NCI-H2029 treated with DMSO at 0.1 percent for 48 hours (cell line): ENCODE results near the gene CABP2.
"Not testable (repeated sequence)": the region's sequence is repeated elsewhere in the genome, so short reads cannot be mapped to it uniquely, and the experiment has no call there.

Experiments used
- DNase-seq: peaks from one replicate; lab custom pipeline; 2025; lab: John Stamatoyannopoulos, UW

Gene CABP2

DNA sequence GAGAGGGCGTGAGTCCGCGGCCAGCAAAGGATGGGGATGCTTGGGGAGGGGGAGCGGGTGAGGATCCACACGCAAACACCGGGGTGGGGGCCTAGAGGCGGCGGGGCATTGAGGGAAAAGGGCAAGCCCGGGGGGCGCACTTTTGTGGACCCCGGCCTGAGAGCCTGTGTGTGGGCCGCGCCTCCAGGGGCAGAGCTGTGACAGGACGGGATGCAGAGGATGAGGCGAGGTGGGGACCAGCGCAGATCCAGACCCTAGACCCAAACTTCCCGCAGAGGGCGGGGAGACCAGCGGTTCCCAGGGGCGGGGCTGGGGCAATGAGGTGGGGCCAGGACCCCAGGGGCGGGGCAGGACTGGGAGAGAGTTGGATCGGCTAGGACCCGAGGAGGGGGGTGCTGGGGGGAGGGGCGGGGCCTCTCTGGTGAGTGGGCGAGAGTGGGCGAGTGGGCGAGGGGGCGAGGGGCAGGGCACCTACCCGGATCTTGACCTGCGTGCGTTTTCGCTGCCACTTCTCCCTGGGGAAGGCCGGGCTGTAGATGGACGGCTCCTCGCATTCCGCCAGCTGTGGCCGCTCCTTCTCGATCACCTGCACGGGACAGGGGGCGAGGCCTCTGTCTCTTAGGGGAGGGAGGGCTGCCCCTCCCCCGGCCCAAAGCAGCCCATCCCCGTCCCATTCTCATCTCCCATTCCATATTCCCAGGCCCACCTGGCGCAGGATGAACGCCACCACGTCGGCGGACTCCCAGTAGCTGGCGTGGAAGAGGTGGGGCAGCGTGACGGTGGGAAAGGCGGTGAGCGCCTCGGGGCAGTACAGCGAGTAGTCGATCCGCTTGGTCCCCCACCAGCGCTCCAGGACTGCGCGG, 28.6 kb downstream of the CABP2 start:
- no peak for DNase-seq

DNA sequence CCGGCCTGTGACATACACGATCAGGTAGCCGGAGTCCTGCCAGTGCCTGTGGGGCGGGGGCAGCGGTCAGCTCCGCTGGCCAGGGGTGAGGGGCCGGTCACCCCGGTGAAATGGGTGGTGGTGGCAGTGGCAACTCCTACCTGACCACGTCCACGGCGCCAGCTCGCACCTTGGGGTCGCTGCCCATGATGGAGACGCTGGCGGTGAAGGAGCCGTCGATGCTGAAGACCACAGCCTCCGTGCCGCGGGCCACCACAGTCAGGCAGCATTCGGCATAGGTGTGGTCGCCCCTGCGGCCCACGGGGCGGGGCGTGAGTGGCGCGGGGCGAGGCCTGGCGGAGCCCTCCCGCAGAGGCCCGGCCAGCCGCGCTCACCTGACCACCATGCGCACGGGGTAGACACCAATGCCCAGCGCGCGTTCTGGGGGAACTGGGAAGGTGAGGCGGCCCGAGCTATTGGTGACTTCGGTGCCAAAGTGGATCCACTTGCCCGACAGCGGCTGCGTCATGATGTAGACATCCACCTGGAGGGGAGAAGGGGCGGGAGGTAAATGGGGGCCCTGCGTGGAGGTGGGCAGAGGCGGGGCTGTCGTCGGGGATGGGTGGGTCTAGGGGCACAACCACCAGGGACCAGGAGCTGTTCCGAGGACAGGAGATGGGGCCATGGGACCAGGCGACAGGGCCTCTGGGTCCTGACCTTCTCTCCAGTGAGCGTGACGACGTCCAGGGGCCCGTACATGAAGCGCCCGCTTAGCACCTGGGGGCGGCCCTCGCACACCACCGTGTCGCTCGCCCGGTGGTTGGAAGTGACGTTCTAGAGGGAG, 29.5 kb downstream of the CABP2 start:
- DNase-seq = no peak

DNA sequence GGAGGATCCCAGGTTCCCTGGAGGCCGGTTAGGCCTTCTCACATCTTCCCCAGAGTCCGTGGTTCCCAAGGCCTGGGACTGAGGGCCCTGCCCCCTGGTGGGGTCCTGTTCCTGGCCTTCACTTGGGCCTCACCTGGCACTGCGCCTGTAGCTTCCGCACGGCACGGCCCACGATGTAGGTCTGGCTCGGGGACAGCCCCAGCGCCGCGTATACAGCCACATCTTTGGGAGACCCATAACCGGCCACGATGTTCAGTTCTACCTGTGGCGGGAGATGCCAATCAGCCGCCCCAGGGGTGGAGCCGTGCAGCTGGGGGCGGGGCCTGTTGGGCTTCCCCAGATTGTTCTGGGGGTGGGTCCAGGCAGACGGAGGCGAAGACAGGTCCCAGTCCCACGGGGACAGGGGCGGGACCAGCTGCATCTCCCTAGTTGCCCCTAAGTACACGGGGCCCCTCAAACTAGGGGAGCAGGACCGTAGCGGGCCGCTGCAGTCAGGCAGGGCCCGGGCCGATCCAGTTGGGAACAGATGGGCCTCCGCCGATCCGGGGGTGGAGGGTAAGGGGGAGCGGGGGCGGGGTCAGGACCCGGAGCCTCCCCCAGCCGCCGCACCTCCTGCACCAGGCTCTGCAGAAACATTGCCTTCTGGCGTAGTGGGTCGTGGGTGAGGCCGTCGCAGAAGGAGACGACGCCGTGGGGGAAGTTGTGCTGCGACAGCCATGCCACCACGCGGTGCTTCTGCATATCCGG, 30.3 kb downstream of the CABP2 start:
- DNase-seq = no peak

DNA sequence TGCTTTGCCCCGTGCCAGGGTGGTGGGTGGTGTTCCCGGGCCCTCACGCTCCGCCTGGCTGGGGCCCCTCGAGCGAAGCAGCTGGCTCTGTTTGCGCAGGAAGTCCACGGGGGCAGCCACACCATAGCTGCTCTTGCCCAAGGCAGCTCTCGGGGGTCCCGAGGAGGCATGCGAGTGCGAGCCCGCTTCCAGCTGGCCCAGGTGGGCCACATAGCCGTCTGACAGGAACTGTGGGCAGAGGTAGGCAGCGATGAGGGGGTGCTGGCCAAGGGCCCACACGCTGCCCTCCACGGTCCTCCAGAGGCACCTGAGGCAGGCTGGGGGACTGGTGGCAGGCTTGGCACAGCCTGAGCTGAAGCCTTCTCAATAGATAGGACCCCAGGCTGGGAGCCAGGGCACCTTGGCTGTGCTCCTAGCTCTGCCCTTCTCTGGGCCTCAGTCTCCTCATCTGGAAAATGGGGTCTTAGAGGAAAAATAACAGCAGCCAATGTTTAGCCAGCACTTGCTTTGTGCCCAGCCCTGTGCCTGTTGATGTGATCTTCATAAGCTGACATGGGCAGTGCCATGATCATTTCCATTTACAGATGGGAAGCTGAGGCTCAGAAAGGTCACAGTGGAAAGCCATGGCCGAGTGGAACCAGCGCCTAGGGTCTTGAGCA, 31.0 kb downstream of the CABP2 start:
- no peak for DNase-seq

DNA sequence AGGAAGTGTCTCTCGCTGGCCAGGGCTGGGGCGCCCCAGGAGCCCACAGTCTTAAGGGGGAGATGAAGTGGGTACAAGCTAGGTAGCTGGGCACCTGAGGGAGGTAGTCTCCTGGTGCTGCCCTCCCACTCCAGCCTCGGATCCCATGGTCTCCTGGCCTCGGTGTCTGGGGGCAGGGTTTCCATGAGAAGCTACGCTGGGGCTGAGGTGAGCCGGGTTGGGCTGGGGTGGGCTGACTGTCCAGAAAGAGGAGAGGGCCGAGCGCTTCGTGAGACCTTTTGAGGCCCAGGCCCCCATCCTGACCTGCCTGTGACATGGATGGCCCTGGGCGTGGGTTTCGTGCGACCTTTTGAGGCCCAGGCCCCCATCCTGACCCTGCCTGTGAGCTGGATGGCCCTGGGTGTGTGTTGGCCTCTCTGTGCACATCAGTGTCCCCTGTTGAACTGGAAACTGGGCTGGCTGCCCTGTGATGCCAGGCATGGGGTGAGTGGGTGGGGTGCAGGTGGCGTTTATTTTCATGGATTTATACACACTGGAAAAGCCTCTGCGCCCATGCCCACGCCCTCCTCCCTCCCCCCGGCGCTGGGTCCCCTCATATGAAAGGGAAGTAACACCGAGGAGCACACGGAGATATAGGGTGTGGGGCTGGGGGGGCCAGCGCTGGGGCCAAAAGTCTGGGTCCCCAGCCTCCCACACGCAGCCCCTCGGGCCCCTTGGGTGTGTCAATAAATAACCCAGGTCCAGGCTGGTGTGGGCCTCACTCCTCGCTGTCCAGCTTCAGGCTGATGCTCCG, 31.8 kb downstream of the CABP2 start:
- no peak for DNase-seq

DNA sequence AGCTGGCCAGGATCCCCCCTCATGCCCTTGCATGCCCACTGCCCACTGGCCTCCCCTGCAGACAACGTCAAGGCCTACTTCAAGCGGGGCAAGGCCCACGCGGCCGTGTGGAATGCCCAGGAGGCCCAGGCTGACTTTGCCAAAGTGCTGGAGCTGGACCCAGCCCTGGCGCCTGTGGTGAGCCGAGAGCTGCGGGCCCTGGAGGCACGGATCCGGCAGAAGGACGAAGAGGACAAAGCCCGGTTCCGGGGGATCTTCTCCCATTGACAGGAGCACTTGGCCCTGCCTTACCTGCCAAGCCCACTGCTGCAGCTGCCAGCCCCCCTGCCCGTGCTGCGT, 32.5 kb downstream of the CABP2 start:
- no peak for DNase-seq

DNA sequence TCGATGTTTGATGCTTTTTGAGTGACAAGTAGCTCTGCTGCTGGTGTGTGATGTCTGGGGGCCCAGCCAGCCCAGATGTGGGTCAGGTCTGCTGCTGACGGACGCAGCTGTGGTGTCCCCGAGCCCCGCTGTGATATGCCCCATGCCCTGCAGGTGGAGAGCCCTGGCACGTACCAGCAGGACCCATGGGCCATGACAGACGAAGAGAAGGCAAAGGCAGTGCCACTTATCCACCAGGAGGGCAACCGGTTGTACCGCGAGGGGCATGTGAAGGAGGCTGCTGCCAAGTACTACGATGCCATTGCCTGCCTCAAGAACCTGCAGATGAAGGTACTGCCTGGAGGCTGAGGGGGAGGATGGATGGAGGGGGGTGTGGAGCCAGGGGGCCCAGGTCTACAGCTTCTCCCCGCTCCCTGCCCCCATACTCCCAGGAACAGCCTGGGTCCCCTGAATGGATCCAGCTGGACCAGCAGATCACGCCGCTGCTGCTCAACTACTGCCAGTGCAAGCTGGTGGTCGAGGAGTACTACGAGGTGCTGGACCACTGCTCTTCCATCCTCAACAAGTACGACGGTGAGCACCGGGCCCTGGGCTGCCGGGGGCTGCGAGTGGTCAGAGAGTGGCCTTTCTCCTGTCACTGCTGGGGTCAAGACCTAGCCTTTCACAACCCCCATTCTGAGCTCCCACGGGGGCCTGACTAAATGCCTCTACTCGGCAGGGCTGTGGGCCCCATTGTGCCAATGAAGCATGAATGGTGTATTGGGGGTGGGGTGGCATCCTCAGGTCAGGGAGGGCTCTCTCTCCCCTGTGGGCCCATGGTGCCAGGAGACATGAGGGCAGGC, 33.1 kb downstream of the CABP2 start:
- DNase-seq = no peak

DNA sequence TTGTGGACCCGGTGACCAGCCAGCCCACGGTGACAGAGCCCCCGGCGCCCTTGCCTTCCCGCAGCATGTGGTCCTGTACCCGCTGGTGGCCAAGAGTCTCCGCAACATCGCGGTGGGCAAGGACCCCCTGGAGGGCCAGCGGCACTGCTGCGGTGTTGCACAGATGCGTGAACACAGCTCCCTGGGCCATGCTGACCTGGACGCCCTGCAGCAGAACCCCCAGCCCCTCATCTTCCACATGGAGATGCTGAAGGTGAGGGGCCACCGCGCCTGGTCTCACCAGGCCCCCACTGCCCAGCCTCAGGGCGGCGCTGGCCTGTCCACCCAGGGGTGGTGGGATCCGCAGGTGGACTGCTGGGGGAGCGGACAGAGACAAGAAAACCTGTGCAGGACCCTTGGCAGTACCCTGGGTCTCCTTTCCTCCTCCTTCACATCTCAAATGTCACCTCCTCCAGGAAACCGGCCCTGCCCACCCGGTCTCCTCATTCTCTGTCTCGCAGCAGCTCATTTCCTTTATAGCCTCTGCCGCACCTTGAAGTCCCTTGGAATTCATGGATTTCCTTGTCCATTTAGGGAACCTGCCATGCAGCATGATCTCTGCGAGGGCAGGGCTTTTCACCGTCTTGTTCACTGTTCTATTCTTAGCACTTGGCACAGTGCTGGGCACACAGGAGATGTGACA, 33.9 kb downstream of the CABP2 start:
- DNase-seq = no peak

DNA sequence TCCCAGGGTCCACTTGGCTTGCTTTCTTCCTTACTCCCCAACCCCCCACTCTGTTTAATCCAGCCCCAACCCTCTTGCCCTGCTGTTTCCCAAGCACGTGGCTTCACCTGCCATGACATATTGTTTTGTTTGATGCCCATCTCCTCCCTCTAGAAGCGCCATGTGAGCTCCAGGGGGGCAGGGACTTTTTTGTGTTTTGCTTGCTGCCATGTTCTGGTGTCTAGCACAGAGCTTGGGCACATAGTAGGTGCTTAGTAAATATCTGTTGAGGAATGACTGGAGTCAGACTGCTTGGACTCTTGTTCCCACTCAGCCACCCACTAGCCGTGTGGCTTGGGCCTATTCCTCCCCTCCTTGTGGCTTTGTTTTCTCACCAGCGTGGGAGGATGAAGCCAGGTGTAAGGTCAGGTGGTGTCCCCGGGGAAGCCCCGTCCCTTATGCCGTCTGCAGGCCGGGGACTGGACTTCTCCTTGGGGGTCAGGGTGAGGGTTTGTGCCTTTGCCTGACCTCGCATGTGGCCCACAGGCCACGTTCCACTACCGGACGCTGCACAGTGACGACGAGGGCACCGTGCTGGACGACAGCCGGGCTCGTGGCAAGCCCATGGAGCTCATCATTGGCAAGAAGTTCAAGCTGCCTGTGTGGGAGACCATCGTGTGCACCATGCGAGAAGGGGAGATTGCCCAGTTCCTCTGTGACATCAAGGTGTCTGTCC, 36.6 kb downstream of the CABP2 start:
- no peak for DNase-seq

DNA sequence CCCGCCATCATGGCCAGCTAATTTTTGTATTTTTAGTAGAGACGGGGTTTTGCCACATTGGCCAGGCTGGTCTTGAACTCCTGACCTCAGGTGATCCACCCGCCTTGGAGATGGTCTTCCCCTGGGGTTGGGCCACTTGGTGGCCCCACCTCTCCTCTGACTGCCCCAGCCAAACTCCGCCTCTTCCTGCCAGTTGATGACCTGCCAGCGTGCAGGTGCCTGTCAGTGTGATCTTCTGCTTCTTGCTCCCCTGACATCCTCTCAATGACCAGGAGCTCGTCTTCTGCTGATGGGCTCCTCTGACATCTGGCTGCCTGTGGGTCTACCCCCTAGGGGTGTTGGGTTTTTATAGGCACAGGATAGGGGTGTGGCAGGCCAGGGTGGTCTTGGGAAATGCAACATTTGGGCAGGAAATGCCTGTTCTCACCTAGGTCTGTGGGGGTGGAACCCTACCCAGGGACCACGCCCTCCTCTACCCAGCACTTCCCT, 37.3 kb downstream of the CABP2 start:
- not testable (repeated sequence) for DNase-seq

DNA sequence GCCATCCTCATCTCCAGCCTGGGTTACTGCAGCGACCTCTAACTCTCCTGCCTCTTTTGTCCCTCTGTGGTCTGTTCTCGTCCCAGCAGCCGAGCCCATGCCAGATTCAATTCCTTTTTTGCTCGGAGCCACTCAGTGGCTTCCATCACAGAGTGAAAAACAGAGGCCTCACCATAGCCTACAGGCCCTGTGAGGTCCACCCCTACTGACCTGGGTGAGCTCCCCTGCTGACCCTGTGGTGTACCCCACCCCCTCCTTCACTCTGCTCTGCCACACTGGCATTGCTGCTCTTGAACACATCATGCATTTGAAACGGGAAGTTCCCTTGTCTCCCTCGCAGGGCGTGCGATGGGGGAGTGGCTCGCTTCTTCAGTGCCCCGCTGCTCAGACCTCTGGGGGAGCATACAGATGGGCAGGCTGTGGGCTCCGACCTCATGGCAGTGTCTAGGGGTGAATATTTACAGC, 38.4 kb downstream of the CABP2 start:
- no peak for DNase-seq

DNA sequence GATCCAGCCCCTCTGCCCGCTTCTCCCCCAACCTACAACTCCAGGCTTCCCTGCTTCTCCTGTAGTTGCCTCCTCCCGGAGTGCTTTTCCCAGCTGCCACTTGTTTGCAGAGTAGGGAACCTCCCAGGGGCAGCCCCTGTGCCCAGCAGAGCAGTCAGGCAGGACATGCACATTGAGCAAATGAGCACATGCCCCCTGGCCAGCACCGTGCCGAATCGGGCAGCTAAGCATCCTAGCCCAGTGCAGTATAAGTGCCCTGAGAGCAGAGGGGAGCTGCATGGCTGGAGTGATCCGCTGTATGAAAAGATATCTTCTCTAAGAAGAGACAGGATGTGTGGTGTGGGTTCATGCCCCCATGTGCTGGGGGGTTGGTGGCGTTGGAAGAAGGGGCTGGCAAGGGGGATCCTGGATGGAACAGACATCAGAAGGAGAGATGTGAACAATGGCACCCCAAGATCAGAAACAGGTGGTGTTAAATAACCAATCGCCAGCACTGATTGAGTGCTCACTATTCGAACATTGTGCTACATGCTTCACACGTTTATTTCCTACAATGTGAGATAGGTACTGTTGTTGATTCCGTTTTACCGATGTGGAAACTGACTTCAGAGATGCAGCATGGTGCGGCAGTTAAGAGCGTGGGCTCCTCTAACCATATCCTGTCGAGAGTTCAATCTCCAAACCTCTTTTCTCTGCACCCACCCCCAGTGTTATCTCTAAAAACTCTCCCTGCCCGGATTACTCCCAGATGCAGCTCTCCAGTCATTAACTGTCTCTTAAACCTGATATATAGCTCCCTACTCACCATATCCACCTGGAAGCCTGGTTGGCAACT, 39.2 kb downstream of the CABP2 start:
- DNase-seq = no peak

DNA sequence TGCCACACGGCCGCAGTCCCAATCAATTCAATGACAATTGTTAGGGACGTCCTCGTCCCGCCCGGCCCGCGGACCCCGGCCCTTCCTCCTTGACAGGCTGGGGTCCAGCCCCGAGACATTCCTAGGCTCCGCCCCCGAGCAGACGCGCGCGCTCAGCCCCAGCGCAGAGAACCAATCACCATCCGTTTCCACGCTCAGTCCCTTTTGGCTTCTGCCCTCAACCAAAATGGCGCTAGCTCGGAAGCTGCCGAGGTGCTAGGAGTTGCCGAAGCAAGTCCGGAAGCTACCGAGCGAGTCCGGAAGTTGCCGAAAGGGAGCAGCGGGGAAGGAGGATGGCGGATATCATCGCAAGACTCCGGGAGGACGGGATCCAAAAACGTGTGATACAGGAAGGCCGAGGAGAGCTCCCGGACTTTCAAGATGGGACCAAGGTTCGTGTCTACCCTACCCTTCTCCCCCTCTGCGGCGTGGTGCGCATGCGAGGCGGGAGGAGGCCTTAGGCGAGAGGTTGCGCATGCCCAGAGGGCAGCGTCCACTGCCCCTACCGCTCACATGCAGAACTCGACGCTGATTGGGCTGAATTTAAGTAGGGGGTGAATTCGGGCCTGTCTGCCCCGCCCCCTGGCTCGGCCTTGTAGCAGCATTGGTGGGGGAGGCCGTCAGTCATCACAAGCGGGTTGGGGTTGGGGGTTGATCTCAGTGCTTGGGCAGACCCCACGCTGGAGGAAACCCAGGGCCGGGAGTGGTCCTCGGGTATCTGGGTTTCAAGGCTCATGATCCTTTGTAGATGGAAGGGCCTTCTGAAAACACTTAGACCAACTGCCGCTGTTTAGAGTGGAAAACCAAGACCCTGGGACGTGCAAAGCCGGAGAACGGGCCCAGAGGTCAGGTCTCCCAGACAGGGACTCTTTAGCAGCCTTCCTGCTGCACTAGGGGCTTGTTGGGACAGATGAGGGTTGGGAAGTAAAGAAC, 40.1 kb downstream of the CABP2 start, which contains the start of gene AIP:
AIP (plus strand) TSS at position 200 of the 972 bp plus-strand sequence; CDS start at position 333, 133 bp downstream.
- DNase-seq = peak; percentile 96

DNA sequence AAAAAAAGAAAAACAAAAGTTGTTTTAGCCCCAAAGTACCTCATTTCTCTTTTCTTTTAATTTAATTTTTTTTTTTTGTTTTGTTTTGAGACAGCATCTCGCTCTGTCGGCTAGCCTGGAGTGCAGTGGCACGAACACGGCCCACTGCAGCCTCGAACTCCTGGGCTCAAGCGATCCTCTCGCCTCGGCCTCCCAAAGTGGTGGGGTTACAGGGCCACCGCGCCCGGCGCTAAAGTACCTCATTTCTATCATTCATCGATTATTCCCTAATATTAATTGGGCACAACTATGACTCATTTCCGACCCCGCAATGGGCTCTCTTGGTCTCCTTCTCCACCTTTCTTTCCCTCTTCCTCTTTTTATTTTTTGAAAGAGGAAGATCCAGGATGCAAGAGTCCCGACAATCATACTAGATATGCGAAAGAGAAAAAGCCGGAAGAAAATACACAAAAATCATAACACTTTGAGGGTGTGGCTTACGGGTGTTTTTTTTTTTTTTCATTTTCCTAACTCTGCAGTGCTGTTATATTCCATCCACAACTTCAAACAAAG, 40.9 kb downstream of the CABP2 start:
- DNase-seq = no peak

DNA sequence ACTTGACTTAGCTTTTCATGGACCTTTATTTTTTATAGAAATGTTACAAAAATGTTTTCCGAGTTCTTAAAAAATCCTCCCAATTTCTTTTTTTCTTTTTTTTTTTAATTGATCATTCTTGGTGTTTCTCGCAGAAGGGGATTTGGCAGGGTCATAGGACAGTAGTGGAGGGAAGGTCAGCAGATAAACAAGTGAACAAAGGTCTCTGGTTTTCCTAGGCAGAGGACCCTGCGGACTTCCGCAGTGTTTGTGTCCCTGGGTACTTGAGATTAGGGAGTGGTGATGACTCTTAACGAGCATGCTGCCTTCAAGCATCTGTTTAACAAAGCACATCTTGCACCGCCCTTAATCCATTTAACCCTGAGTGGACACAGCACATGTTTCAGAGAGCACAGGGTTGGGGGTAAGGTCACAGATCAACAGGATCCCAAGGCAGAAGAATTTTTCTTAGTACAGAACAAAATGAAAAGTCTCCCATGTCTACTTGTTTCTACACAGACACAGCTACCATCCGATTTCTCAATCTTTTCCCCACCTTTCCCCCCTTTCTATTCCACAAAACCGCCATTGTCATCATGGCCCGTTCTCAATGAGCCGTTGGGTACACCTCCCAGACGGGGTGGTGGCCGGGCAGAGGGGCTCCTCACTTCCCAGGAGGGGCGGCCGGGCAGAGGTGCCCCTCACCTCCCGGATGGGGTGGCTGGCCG, 45.7 kb downstream of the CABP2 start:
- DNase-seq = not testable (repeated sequence)
